ENCODE measurements around the gene TMC6. TPM values are rescaled to one million over a fixed set of nuclear protein-coding genes. Genes with fewer than 3 reads are reported as not detected.

The TMC6 gene
- total RNA-seq, 1 donor from 2014 or later, result 95.0 TPM

- peak; percentile 70 for ATAC-seq
- intact Hi-C loops (cut with DNase I), result loop anchor here (10.0 kb wide), 1 partner anchor 237 kb away; the partner anchor contains the start of gene SOCS3
- DNase-seq (ENCODE audit: low spot score), result peak; percentile 86
These were observed 1.2 kb downstream of the TMC6 start for GRCh38 chr17:78127239-78127887.

GRCh38 chr17:78126895-78127238 is 1.7 kb downstream of the TMC6 start:
- peak; percentile 60 for DNase-seq (ENCODE audit: low spot score)
- ATAC-seq, result no peak
- intact Hi-C loops (cut with DNase I), result loop anchor here (10.0 kb wide), 1 partner anchor 238 kb away; the partner anchor contains the start of gene SOCS3

GRCh38 chr17:78125976-78126894 is 2.3 kb downstream of the TMC6 start:
- intact Hi-C loops (cut with DNase I), result loop anchor here (10.0 kb wide), 1 partner anchor 239 kb away; the partner anchor contains the start of gene SOCS3
- DNase-seq (ENCODE audit: low spot score) (peak; percentile 68), ATAC-seq (no peak)

GRCh38 chr17:78125138-78125913 is 3.2 kb downstream of the TMC6 start:
- DNase-seq (ENCODE audit: low spot score), result peak; percentile 62
- ATAC-seq, result no peak
- intact Hi-C loops (cut with DNase I), result loop anchor here (10.0 kb wide), 1 partner anchor 239 kb away; the partner anchor contains the start of gene SOCS3

GRCh38 chr17:78124836-78125137 is 3.8 kb downstream of the TMC6 start:
- DNase-seq (ENCODE audit: low spot score), result peak; percentile 55
- intact Hi-C loops (cut with DNase I), result loop anchor here (10.0 kb wide), 1 partner anchor 240 kb away; the partner anchor contains the start of gene SOCS3
- ATAC-seq, result no peak

GRCh38 chr17:78124081-78124835 is 4.3 kb downstream of the TMC6 start:
- intact Hi-C loops (cut with DNase I), result loop anchor here (10.0 kb wide), 1 partner anchor 241 kb away; the partner anchor contains the start of gene SOCS3
- DNase-seq (ENCODE audit: low spot score) (no peak), ATAC-seq (no peak)

- DNase-seq (ENCODE audit: low spot score), result no peak
- intact Hi-C loops (cut with DNase I), result loop anchor here (10.0 kb wide), 1 partner anchor 241 kb away; the partner anchor contains the start of gene SOCS3
- no peak for ATAC-seq
These were observed 5.2 kb downstream of the TMC6 start for GRCh38 chr17:78123258-78123929.

GRCh38 chr17:78122931-78123249 is 5.7 kb downstream of the TMC6 start:
- intact Hi-C loops (cut with DNase I), result loop anchor here (10.0 kb wide), 1 partner anchor 242 kb away; the partner anchor contains the start of gene SOCS3
- ATAC-seq, result no peak
- no peak for DNase-seq (ENCODE audit: low spot score)

GRCh38 chr17:78122216-78122930 is 6.2 kb downstream of the TMC6 start:
- ATAC-seq, result no peak
- intact Hi-C loops (cut with DNase I), result loop anchor here (10.0 kb wide), 1 partner anchor 242 kb away; the partner anchor contains the start of gene SOCS3
- DNase-seq (ENCODE audit: low spot score), result no peak

- intact Hi-C loops (cut with DNase I), result loop anchor here (10.0 kb wide), 1 partner anchor 243 kb away; the partner anchor contains the start of gene SOCS3
- DNase-seq (ENCODE audit: low spot score), result no peak
- no peak for ATAC-seq
These were observed 6.7 kb downstream of the TMC6 start for GRCh38 chr17:78121801-78122215.

- no peak for DNase-seq (ENCODE audit: low spot score)
- ATAC-seq, result no peak
- intact Hi-C loops (cut with DNase I), result loop anchor here (10.0 kb wide), 1 partner anchor 244 kb away; the partner anchor contains the start of gene SOCS3
These were observed 7.4 kb downstream of the TMC6 start for GRCh38 chr17:78120971-78121800.

GRCh38 chr17:78120537-78120936 is 8.0 kb downstream of the TMC6 start:
- no peak for ATAC-seq
- no peak for DNase-seq (ENCODE audit: low spot score)
- intact Hi-C loops (cut with DNase I), result loop anchor here (10.0 kb wide), 1 partner anchor 244 kb away; the partner anchor contains the start of gene SOCS3

- ATAC-seq (no peak), DNase-seq (ENCODE audit: low spot score) (no peak)
- intact Hi-C loops (cut with DNase I), result no loop called here
These were observed 9.7 kb downstream of the TMC6 start for GRCh38 chr17:78118801-78119241.

GRCh38 chr17:78117027-78117981 is 11.3 kb downstream of the TMC6 start:
- ATAC-seq (no peak), DNase-seq (ENCODE audit: low spot score) (peak; percentile 65)
- intact Hi-C loops (cut with DNase I), result no loop called here

- DNase-seq (ENCODE audit: low spot score) (no peak), ATAC-seq (no peak)
- intact Hi-C loops (cut with DNase I), result no loop called here
These were observed 12.1 kb downstream of the TMC6 start for GRCh38 chr17:78116411-78116810.

Measured in sciatic nerve (tissue), 2 donors.